ENCODE results near the gene KATNAL1. TPM values are rescaled to one million over a fixed set of nuclear protein-coding genes. Genes with fewer than 3 reads are reported as not detected.

The KATNAL1 gene
- total RNA-seq = 7.5 and 9.0 TPM in 2 replicates

DNA sequence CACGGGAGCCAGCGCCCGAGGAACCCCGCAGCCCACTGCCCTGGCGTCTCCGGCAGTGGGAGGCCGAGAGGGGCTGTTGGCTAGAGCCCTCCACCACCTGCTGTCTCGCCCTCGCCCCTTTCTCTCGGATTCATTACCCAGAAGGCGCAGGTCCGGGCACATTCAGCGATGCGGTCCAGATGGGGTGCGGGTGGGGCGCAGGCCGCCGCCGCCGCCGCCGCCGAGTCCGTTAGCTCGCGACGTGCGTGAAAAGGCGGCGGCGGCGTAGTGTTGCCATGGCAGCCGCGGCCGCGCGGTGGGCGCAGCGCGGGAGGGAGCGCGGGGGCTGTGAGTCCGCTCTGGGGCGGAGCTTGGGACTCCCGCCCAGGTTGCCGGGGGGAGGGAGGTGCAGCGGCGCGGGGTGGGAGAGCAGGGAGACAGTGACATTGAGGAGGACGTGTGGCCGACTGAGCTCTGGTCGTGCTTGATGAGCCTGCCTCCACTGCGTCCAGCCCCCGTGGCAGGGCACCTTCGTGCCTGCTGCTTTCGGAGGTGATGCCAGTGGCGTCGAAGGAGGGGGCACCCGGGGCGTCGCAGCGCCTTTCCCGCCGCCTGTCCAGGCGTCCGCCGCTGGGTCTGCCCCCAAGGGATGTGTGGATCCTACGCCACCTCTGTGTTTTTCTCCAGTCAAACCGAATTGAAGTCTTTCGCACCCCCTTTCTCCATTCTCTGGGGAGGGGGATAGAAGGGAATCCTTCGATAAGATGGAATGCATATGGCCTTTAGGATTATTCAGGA, at the start of gene KATNAL1:
TSS of gene KATNAL1 (minus strand) at position 358 of the 777 bp plus-strand sequence. CDS start 23,774 bp downstream, outside the sequence.
- Mint-ChIP-seq H3K27me3 (no peaks in the 10 kb centered on the region), H3K9me3 (no peaks in the 10 kb centered on the region), H3K4me3 (peak within 1 kb of the TSS; percentile 89), H3K4me1 (peaks cover 45% of the 10 kb centered on the region), H3K27ac (peak within 1 kb of the TSS; percentile 87), H3K36me3 (ENCODE audit: low read depth) (peaks cover 7% of the 10 kb centered on the region)
- intact Hi-C loops (cut with micrococcal nuclease) = loop anchor here (1.0 to 10.0 kb wide), 10 partner anchors 53 to 855 kb away; partner anchors contain the start of genes HSPH1, UBL3 and USPL1
- DNase-seq = peak; percentile 91

DNA sequence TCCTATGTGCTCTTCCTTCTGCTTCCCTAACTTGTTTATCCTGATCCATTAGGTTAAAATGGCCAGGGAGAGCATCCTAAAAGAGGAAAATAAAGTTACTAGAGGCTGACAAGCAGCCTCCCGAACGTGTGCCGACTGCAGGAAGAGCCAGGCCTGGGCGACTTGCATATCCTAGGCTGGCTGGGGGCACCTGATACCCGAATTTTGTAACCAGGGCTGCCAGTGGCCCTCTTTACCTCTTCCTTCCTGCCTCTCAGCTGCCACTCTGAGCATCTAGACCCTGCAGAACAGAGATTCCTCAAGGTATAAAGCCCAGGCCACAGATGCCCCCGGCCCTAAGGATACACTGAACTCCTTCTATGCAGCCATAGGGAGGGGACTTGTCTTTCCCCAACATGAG, 48.5 kb upstream of the KATNAL1 start:
- no peak for DNase-seq
- Mint-ChIP-seq H3K27me3 (no peaks in the 10 kb centered on the region), H3K4me3 (no peak overlapping the region), H3K36me3 (ENCODE audit: low read depth) (peaks cover 56% of the 10 kb centered on the region), H3K27ac (no peak overlapping the region), H3K9me3 (peaks cover 17% of the 10 kb centered on the region), H3K4me1 (peaks cover 12% of the 10 kb centered on the region)
- intact Hi-C loops (cut with micrococcal nuclease) = no loop called here

DNA sequence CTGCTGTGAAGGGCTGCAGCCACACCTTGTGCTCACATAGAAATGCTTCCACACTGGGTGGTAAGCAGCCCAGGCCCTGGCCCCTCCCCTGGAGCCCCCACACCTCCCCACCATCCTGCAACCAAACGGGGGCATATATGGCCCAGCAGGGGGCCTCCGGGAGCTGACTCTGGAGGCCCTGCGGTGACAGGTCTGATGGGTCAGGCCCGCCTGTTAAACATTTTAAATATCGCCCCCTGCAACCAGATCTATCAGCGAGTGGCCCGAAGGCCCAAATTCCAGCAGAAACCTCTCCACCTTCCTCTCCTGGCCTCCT, 48.0 kb upstream of the KATNAL1 start:
- Mint-ChIP-seq H3K9me3 (peaks cover 17% of the 10 kb centered on the region), H3K27ac (no peak overlapping the region), H3K4me1 (peaks cover 12% of the 10 kb centered on the region), H3K36me3 (ENCODE audit: low read depth) (peaks cover 52% of the 10 kb centered on the region), H3K27me3 (no peaks in the 10 kb centered on the region), H3K4me3 (no peak overlapping the region)
- no peak for DNase-seq
- intact Hi-C loops (cut with micrococcal nuclease) = no loop called here

DNA sequence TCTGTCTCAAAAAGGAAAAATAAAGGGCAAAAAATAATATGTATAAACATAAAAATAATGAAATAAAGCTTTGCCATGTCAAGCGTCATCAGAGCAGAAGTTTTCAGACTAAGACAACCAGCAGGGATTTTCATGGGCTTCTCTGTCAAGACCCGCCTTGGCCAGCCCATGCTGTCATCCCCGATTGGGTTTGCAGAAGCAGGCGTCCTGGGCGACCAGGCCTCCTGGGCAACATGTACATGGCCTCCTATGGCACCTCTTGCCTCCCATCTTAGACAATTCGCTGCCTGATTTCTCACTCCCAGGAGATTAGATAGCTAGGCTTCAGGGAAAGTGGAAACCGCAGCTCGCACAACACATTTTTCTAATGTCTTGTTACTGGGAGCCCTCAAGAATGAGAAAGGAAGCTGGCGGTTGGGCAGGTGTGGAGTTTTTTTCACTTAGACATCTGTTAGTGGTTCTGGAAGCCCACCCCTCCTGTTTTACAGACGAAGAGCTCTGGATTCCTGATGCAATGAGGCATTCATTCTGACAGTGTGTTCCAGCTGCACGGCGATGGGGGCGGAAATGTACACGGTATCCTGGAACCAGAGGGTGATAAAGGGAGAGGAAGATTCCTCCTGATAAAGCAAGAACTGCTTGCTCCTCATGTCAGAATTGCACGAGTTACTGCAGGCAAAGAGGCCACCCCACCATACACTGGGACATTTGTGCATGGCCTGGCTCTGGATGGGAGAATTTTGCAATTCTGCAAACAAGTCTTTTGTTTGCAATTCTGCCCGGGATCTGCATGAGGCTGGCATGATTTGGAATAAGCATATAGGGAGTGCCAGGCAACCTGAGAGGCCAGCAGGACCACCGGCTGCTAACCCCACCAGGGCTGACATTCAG, 47.4 kb upstream of the KATNAL1 start:
- H3K27me3 Mint-ChIP-seq = no peaks in the 10 kb centered on the region
- H3K9me3 Mint-ChIP-seq = peaks cover 17% of the 10 kb centered on the region
- no peak overlapping the region for H3K4me3 Mint-ChIP-seq
- H3K4me1 Mint-ChIP-seq = peaks cover 11% of the 10 kb centered on the region
- no peak for DNase-seq
- H3K27ac Mint-ChIP-seq = no peak overlapping the region
- intact Hi-C loops (cut with micrococcal nuclease) = no loop called here
- peaks cover 50% of the 10 kb centered on the region for H3K36me3 Mint-ChIP-seq (ENCODE audit: low read depth)

DNA sequence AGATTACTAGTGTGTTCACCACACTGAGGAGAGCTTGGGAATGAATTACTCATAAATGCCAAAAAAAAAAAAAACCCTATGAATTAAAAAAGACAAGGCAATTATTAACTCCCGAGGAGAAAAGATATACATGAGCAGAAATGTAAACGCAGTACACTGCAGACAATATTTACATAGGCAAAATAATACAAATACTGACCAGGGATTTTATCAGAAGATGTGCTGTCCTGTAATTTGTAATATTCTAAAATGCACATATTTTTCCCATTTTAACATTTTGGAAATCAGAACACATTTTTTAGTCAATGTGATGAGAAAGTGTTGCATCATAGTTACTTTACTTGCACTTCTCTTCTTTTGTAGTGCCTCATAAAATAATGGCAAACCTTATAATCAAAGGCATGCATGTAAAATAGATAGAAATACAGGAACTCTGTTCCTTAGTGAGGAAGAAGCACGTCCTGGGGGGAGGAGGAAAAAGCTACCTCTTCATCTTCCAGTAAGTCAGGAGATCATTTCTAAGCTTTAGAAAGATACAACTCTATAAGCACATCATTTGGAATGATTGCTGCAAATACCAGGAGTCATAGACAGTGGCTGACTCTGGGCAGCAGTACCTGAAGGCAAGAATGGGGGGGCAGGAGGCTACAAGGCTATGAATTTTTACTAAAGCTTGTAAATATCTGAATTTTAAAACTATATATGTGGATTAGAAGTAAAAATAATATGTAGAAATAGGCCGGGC, 46.3 kb upstream of the KATNAL1 start:
- Mint-ChIP-seq H3K27ac (no peak overlapping the region), H3K4me3 (no peak overlapping the region), H3K27me3 (no peaks in the 10 kb centered on the region), H3K9me3 (peaks cover 17% of the 10 kb centered on the region), H3K4me1 (peaks cover 11% of the 10 kb centered on the region), H3K36me3 (ENCODE audit: low read depth) (peaks cover 47% of the 10 kb centered on the region)
- DNase-seq = no peak
- intact Hi-C loops (cut with micrococcal nuclease) = no loop called here

DNA sequence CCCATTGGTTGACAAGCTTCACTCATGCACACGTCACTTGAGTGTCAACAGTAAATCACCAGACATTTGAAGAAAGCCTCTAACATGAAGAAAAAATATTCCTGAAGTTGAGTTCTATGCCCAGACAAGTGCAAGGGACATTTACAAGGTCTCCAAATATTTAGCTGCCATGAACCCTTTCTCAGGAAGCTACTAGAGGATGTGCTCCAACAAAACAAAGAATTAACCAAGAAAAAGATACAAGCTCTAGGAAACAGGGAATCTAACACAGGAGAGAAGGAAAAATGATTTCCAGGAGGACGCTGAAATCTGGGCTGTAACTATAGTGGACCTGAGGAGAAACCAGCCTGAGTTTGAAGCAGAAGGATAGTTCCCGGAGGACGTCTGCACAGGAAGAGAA, 45.7 kb upstream of the KATNAL1 start:
- Mint-ChIP-seq H3K9me3 (peaks cover 20% of the 10 kb centered on the region), H3K36me3 (ENCODE audit: low read depth) (peaks cover 47% of the 10 kb centered on the region), H3K4me3 (no peak overlapping the region), H3K27me3 (no peaks in the 10 kb centered on the region), H3K4me1 (peaks cover 13% of the 10 kb centered on the region), H3K27ac (no peak overlapping the region)
- no peak for DNase-seq
- intact Hi-C loops (cut with micrococcal nuclease) = no loop called here

DNA sequence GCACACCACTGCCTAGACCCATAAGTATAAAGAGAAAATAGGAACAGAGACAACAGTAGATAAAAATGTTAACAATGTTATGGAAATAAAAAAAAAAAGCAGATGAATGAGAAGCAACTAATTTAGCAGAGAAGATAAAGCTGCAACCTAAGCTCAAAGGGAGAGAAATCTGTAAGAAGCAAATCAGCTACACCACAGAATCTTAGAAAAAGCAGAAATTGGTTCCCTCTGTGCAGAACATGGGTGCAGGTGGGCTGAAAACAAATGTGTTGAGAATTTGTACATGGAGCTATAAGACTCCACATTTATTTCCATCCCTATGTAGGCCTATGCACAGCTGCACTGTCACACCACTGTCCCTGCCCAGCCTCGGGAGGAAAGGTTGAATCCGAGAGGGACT, 44.8 kb upstream of the KATNAL1 start:
- Mint-ChIP-seq H3K36me3 (ENCODE audit: low read depth) (peaks cover 47% of the 10 kb centered on the region), H3K27me3 (no peaks in the 10 kb centered on the region), H3K4me1 (peaks cover 16% of the 10 kb centered on the region), H3K27ac (no peak overlapping the region), H3K4me3 (no peak overlapping the region), H3K9me3 (peaks cover 23% of the 10 kb centered on the region)
- DNase-seq = no peak
- intact Hi-C loops (cut with micrococcal nuclease) = no loop called here

DNA sequence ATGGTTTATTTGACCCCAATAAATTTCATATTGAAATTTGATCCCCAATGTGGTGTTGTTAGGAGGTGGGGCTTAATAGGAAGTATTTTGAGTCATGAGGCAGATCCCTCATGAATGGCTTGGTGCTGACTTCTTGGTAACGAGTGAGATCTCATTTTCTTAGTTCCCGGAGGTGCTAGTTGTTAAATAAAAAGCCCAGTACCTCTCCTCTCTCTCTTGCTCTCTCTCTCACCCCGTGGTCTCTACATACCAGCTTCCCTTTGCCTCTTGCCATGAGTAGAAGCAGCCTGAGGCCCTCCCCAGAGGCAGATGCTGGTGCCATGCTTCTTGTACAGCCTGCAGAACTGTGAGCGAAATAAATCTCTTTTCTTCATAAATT, 39.4 kb upstream of the KATNAL1 start:
- DNase-seq = peak; percentile 69
- Mint-ChIP-seq H3K27ac (peak overlapping the region; percentile 38), H3K9me3 (peaks cover 6% of the 10 kb centered on the region), H3K36me3 (ENCODE audit: low read depth) (peaks cover 44% of the 10 kb centered on the region), H3K4me3 (peak overlapping the region; percentile 50), H3K27me3 (no peaks in the 10 kb centered on the region), H3K4me1 (peaks cover 33% of the 10 kb centered on the region)
- intact Hi-C loops (cut with micrococcal nuclease) = loop anchor here (2.0 kb wide), 1 partner anchor 30 kb away; no protein-coding TSS in a partner anchor

DNA sequence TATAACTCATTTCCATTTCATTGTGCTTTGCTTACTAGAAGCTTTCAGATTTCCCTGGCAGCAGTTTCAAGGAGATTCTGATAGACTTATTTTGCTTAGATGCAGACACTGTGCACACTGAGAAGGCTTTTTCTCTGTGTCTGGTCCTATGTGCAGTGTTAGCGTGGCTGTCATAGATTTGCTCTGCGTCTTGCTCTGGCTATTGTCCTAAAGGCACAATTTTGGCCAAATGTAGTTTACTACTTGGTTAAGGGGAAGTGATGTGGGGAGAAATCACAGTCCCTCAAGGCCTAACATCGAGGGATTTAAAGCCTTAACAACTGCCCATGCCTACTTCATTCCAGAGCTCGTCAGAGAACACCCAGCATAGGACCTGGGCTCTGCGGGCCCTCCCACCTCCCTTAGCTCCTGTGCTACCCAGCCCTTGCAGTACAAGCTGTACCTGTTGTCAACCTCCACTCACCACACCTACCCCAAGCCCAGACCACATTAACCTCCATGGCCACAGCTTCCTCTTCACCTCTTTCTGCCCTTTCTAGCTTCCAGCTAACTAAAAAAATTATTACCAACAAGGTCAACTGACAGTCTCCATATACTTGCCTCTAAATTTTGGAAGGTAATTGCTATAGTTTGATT, 38.9 kb upstream of the KATNAL1 start:
- Mint-ChIP-seq H3K9me3 (peaks cover 6% of the 10 kb centered on the region), H3K4me3 (peak overlapping the region; percentile 50), H3K36me3 (ENCODE audit: low read depth) (peaks cover 43% of the 10 kb centered on the region), H3K4me1 (peaks cover 33% of the 10 kb centered on the region), H3K27me3 (no peaks in the 10 kb centered on the region), H3K27ac (peak overlapping the region; percentile 38)
- DNase-seq = peak; percentile 93
- intact Hi-C loops (cut with micrococcal nuclease) = loop anchor here (2.0 kb wide), 1 partner anchor 31 kb away; no protein-coding TSS in a partner anchor

DNA sequence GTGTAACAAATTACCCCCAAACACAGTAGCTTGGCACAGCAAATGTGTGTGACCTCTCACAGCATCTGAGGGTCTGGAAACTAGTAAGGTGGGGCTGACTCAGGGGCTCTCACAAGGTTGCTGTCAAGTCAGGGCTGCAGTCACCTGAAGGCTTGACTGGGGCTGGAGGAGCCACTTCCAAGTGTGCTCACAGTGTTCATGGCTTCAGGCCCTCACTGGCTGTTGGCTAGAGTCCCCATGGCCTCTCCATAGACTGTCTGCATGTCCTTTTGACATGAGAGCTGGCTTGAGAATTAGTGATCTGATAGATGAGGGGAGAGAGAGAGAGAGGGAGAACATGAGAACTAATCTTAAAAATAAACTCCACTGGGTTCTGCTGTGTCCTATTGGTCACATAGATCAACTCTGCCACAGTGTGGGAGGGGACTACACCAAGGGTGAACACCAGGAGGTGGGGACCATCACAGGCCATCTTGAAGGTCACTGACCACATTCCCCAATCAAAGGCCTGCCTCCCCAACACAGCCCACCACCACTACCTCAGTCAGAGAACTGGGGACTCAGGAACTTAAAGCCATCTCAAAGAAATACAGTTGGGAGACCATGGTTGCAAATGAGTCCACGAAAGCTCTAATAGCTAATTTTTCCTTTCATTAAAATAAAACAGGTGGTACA, 38.2 kb upstream of the KATNAL1 start:
- H3K4me3 Mint-ChIP-seq = no peak overlapping the region
- no peaks in the 10 kb centered on the region for H3K27me3 Mint-ChIP-seq
- peaks cover 45% of the 10 kb centered on the region for H3K36me3 Mint-ChIP-seq (ENCODE audit: low read depth)
- peaks cover 33% of the 10 kb centered on the region for H3K4me1 Mint-ChIP-seq
- H3K27ac Mint-ChIP-seq = no peak overlapping the region
- intact Hi-C loops (cut with micrococcal nuclease) = loop anchor here (2.0 kb wide), 1 partner anchor 31 kb away; no protein-coding TSS in a partner anchor
- H3K9me3 Mint-ChIP-seq = peaks cover 6% of the 10 kb centered on the region
- DNase-seq = no peak

DNA sequence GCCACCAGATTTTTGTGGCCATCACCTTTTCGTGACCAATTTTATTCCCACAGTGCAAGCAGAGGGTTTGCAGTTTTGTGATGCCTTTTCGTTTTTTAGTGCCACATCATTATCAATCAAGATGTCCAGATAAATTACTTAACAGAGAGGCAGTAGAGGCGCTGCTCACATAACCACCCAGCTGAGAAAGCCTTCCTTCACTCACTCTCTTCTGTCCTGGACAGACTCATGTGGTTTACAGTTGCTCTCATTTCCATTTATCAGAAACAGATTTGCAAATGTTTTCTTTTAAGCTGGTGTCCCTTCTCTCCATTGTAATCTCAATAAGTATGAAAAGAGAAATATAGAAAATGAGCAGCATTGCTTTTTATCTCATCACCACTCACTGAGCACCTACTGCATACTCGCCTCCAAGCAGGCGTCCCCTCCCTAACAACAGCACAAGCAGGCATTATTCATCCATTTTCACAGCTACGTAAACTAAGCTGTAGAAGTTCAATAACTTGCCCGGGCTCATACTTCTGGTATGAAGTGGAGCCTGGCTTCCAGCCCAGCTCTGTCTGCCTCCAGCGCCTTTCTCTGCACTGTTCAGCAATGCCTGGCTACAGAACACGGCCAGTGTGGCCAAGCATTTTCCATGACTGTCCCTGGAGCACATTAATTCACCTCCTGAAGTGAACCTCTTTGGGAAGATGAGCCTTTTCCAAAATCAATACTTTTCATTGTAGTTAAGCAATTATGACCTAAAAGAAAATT, 34.6 kb upstream of the KATNAL1 start:
- intact Hi-C loops (cut with micrococcal nuclease) = no loop called here
- no peak for DNase-seq
- no peaks in the 10 kb centered on the region for H3K27me3 Mint-ChIP-seq
- H3K4me1 Mint-ChIP-seq = peaks cover 24% of the 10 kb centered on the region
- H3K4me3 Mint-ChIP-seq = no peak overlapping the region
- no peak overlapping the region for H3K27ac Mint-ChIP-seq
- peaks cover 47% of the 10 kb centered on the region for H3K36me3 Mint-ChIP-seq (ENCODE audit: low read depth)
- no peaks in the 10 kb centered on the region for H3K9me3 Mint-ChIP-seq
